ENCODE data around the gene EOGT.

The EOGT gene

DNA sequence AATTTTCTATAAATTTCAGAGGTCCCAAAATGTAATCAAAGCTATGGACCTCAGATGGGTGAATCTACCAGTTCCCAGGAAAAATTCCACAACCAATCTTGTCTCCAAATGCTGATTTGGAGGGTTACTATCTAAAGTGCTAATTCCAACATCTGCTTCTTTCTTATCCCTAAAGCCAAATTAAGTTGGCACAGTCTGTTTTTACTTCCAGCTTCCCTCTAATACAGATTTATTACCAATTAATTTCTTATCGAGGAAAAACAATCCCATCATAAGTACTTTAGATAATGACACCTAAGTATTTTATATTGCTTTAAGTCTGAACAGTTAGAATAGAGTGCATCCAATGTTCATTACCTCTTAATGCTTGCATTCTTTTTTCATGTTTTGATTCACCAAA, 68.3 kb downstream of the EOGT start:
- H3K36me3 ChIP-seq (ENCODE audit: insufficient read depth, low read length) = no peaks in the 10 kb centered on the region
- H3K9ac ChIP-seq (ENCODE audit: low read length) = no peak overlapping the region
- no peaks in the 10 kb centered on the region for H3K27me3 ChIP-seq (ENCODE audit: control insufficient read depth in 1 of 2, insufficient read depth in 2 of 2, low read length in 2 of 2)
- no peak overlapping the region for H3K4me3 ChIP-seq (ENCODE audit: low read depth in 1 of 2, low read length in 2 of 2)
- H3K4me1 ChIP-seq (ENCODE audit: insufficient read depth, low read length) = no peaks in the 10 kb centered on the region
- no peaks in the 10 kb centered on the region for H3K9me3 ChIP-seq (ENCODE audit: low read length)
- H3K27ac ChIP-seq (ENCODE audit: low read depth, low read length) = no peak overlapping the region

DNA sequence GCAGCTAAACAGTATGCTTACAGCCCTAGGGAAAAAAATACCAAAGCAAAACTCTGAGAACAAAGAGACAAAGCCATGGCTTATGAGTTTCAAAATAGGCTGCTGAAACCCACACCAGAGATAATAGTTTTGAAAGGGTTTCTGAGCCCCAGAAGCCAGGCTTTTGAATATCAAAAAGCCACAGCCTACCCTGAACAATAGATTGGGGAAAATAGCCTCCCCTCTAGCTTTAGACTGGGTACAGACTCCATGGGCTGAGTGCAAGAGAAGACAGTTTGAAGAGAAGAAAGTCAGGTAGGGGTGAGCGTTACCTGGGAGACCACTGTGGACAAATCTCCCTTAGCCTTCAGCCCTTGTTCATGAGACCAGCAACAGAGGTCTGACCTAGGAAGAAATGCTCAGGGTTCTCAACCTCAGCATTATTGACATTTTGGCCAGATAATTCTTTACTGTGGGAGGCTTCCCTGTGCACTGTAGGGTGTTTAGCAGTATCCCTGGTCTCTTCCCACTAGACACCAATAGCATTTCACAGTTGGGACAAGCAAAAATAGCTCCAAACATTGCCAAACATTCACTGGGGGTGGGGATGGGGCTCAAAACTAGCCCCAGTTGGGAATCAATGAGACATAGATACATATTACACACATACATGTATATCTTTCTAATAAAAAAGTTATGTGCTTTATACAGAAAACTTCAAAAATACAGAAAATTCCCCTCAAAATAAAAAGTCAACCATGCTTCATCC, 69.6 kb downstream of the EOGT start:
- H3K9ac ChIP-seq (ENCODE audit: low read length) = no peak overlapping the region
- H3K36me3 ChIP-seq (ENCODE audit: insufficient read depth, low read length) = no peaks in the 10 kb centered on the region
- no peaks in the 10 kb centered on the region for H3K9me3 ChIP-seq (ENCODE audit: low read length)
- no peaks in the 10 kb centered on the region for H3K4me1 ChIP-seq (ENCODE audit: insufficient read depth, low read length)
- no peaks in the 10 kb centered on the region for H3K27me3 ChIP-seq (ENCODE audit: control insufficient read depth in 1 of 2, insufficient read depth in 2 of 2, low read length in 2 of 2)
- H3K4me3 ChIP-seq (ENCODE audit: low read depth in 1 of 2, low read length in 2 of 2) = no peak overlapping the region
- no peak overlapping the region for H3K27ac ChIP-seq (ENCODE audit: low read depth, low read length)

DNA sequence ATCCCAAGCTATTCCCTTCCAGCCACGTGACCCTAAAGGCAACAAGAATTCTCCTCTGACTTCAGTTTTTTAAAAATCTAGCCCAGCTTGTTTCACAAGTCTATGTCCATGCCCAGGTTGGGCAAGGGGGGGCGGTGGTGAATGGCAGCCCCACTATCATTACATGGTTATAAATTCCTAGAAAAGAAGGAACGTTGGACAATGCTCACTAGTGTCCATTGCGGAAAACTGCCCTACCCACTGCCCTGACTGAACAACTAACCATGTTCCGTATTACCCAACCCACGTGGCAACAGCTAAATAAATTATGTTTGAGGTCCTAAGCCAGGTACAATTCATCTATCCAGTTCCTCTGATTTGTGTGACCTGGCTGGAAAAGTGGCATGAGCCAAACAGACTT, 72.4 kb downstream of the EOGT start:
- no peaks in the 10 kb centered on the region for H3K9me3 ChIP-seq (ENCODE audit: low read length)
- no peak overlapping the region for H3K4me3 ChIP-seq (ENCODE audit: low read depth in 1 of 2, low read length in 2 of 2)
- H3K27me3 ChIP-seq (ENCODE audit: control insufficient read depth in 1 of 2, insufficient read depth in 2 of 2, low read length in 2 of 2) = no peaks in the 10 kb centered on the region
- H3K4me1 ChIP-seq (ENCODE audit: insufficient read depth, low read length) = no peaks in the 10 kb centered on the region
- H3K9ac ChIP-seq (ENCODE audit: low read length) = no peak overlapping the region
- H3K27ac ChIP-seq (ENCODE audit: low read depth, low read length) = no peak overlapping the region
- H3K36me3 ChIP-seq (ENCODE audit: insufficient read depth, low read length) = no peaks in the 10 kb centered on the region

DNA sequence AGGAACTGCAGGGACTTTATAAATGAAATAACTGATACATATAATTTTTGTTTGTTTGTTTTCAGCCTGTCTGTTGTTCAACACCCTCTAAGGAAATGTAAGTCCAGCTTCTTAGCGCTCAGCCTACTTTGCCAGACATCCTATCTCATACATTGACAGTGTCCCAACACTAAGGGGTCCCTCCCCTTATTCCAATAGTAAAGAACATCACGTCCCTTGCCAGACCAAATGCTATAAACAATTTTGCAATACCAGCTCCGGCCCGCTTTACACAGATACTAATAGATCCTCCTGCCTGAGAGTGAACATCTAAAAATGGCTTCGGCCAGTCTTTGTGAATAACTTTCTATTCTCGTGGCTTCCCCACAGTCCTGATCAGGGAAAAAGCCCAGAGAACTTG, 76.6 kb downstream of the EOGT start:
- Histone ChIP-seq H3K27ac (ENCODE audit: low read depth, low read length) (no peak overlapping the region), H3K4me3 (ENCODE audit: low read depth in 1 of 2, low read length in 2 of 2) (no peak overlapping the region), H3K4me1 (ENCODE audit: insufficient read depth, low read length) (no peaks in the 10 kb centered on the region), H3K27me3 (ENCODE audit: control insufficient read depth in 1 of 2, insufficient read depth in 2 of 2, low read length in 2 of 2) (peaks cover 0 to 8% of the 10 kb centered on the region in 2 donors), H3K9me3 (ENCODE audit: low read length) (no peaks in the 10 kb centered on the region), H3K36me3 (ENCODE audit: insufficient read depth, low read length) (no peaks in the 10 kb centered on the region), H3K9ac (ENCODE audit: low read length) (no peak overlapping the region)

DNA sequence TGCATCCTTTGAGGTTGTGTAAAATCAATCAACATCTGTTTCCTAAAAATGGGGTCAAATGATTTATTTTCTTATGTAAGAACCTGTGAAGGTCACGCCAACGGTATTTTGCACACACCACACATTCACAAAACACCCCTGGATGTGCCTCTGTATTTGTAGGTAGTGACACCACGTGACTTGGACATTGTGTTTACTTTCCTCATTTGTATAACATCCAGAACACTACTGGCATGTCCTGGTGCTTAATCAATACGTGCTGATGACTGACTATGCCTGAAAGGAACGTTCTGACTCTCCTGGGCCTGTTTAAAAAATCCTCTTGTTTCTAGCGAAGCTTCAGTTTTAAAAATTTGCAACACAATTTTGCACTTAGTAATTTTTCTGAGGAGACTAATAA, 77.7 kb downstream of the EOGT start:
- H3K9ac ChIP-seq (ENCODE audit: low read length) = no peak overlapping the region
- H3K36me3 ChIP-seq (ENCODE audit: insufficient read depth, low read length) = no peaks in the 10 kb centered on the region
- no peak overlapping the region for H3K27ac ChIP-seq (ENCODE audit: low read depth, low read length)
- no peak overlapping the region for H3K4me3 ChIP-seq (ENCODE audit: low read depth in 1 of 2, low read length in 2 of 2)
- H3K27me3 ChIP-seq (ENCODE audit: control insufficient read depth in 1 of 2, insufficient read depth in 2 of 2, low read length in 2 of 2) = peaks cover 10 to 19% of the 10 kb centered on the region in 2 donors
- H3K4me1 ChIP-seq (ENCODE audit: insufficient read depth, low read length) = no peaks in the 10 kb centered on the region
- H3K9me3 ChIP-seq (ENCODE audit: low read length) = no peaks in the 10 kb centered on the region

DNA sequence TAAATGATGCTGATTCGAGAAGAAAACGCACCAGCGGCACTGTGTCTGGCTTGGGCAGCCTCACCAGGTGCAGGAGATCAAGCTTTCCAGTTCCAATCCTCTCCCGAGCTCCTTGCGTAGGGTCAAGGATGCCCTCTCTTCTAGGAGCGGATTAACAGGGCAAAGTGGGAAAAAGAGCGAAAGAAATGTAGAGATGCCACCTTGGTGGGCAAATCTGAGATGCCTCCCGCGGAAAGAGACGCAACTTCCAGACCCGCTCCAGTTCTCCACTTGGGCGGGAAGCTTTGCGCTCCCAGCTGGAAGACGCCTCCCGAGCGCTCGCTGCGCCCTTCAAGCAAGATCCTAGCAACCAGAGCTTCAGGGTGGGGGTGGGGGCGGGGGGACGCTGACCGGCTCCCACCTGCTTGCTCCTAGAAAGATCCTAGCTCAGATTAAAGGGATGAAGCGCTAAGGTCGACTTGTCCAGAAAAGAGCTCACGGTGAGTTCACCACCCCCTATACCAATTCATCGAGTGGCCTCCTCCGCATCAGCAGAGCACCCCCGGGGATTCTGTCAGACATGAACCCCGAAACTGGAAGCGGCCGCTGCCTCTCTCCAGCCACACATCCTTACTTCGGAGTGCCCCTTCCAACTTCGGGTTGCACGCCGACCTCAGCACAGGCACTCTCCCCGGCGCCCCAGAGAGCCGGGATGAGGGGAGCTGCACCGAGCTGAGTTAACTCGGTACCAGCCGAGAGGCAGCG, 81.9 kb downstream of the EOGT start:
- Histone ChIP-seq H3K4me3 (ENCODE audit: low read depth in 1 of 2, low read length in 2 of 2) (no peak overlapping the region), H3K4me1 (ENCODE audit: insufficient read depth, low read length) (no peaks in the 10 kb centered on the region), H3K9ac (ENCODE audit: low read length) (no peak overlapping the region), H3K27me3 (ENCODE audit: control insufficient read depth in 1 of 2, insufficient read depth in 2 of 2, low read length in 2 of 2) (peaks cover 18 to 20% of the 10 kb centered on the region in 2 donors), H3K9me3 (ENCODE audit: low read length) (no peaks in the 10 kb centered on the region), H3K27ac (ENCODE audit: low read depth, low read length) (no peak overlapping the region), H3K36me3 (ENCODE audit: insufficient read depth, low read length) (no peaks in the 10 kb centered on the region)

Measured in muscle layer of colon (tissue), 2 donors.